Fibroblast of lung (primary cell): Measurements from ENCODE around the gene TMA7B. TPM values are rescaled to one million over a fixed set of nuclear protein-coding genes. Genes with fewer than 3 reads are reported as not detected.

ENCODE experiments used
- DNase-seq, 2 donors: peaks; one replicate each; pipeline versions ENCODE4 v3.0.0 to v3.0.0-alpha.2; 2010; ENCODE audit warnings: low read depth in 2 of 2
- H2AFZ ChIP-seq: 2 replicates; pipeline ENCODE4 v1.5.1; 2012; ENCODE audit warnings: low read length, control low read depth, inconsistent platforms
- H3K27ac ChIP-seq: 2 replicates; pipeline ENCODE4 v1.5.1; 2011; ENCODE audit warnings: low read length, control low read depth; ENCODE audit not compliant: insufficient read depth
- H3K27me3 ChIP-seq: 2 replicates; pipeline ENCODE4 v1.5.1; 2011; ENCODE audit warnings: mild to moderate bottlenecking, low read length; ENCODE audit not compliant: control insufficient read depth, insufficient read depth
- H3K36me3 ChIP-seq: 2 replicates; pipeline ENCODE4 v1.5.1; 2011; ENCODE audit warnings: low read length; ENCODE audit not compliant: control insufficient read depth, insufficient read depth
- H3K4me1 ChIP-seq: 2 replicates; pipeline ENCODE4 v1.5.1; 2011; ENCODE audit warnings: low read length; ENCODE audit not compliant: control insufficient read depth, insufficient read depth; ENCODE audit errors: extremely low read depth
- H3K4me2 ChIP-seq: 2 replicates; pipeline ENCODE4 v1.5.1; 2011; ENCODE audit warnings: low read length, control low read depth; ENCODE audit not compliant: insufficient read depth; ENCODE audit errors: extremely low read depth
- H3K4me3 ChIP-seq, 4 experiments: fragments of 200-600 bp in 1 of 4; sonication (generic) in 1 of 4; replicated peaks in 1 of 4; 2 replicates each; pipeline ENCODE4 v1.5.1; 2011 to 2016; ENCODE audit warnings: low read length in 4 of 4, low read depth in 3 of 4, mild to moderate bottlenecking in 3 of 4, control low read depth in 2 of 4, inconsistent platforms in 1 of 4, mixed read lengths in 1 of 4; ENCODE audit not compliant: insufficient read depth in 1 of 4; ENCODE audit errors: control extremely low read depth in 1 of 4
- H3K79me2 ChIP-seq: 2 replicates; pipeline ENCODE4 v1.5.1; 2012; ENCODE audit warnings: mild to moderate bottlenecking, low read length, inconsistent platforms; ENCODE audit not compliant: control insufficient read depth, insufficient read depth
- H3K9ac ChIP-seq: 2 replicates; pipeline ENCODE4 v1.5.1; 2011; ENCODE audit warnings: mild to moderate bottlenecking, low read length, control low read depth; ENCODE audit not compliant: insufficient read depth
- H3K9me3 ChIP-seq: 2 replicates; pipeline ENCODE4 v1.5.1; 2012; ENCODE audit warnings: low read depth, low read length; ENCODE audit not compliant: control insufficient read depth, insufficient read depth
- H4K20me1 ChIP-seq: 2 replicates; pipeline ENCODE4 v1.5.1; 2011; ENCODE audit warnings: low read length; ENCODE audit not compliant: control insufficient read depth, insufficient read depth; ENCODE audit errors: extremely low read depth
- EZH2 ChIP-seq: IDR thresholded peaks from 2 replicates; pipeline ENCODE4 v1.5.1; 2012; ENCODE audit warnings: low read length, control low read depth, mild to moderate bottlenecking; ENCODE audit errors: missing control alignments
- polyA plus RNA-seq, 2 donors: library from polyadenylated mRNA; depleted of rRNA in 1 of 2; stranded (reverse) in 1 of 2; unstranded in 1 of 2; fragments of >200 nt; gene quantifications; 2 replicates each; pipeline ENCODE4 v1.2.1, GENCODE V29; 2011 to 2012; ENCODE audit warnings: missing spikeins in 1 of 2
- total RNA-seq: library from RNA; depleted of rRNA; stranded (reverse); fragments of >200 nt; gene quantifications from 2 replicates; pipeline ENCODE4 v1.2.1, GENCODE V29; 2014
- TF ChIP-seq, protein P1 (sequence below), 2 donors: IDR thresholded peaks in 1 of 2; conservative IDR thresholded peaks in 1 of 2; 1 replicate in 1 of 2; 2 replicates in 1 of 2; pipeline ENCODE4 v1.5.1; 2011 to 2012; ENCODE audit warnings: low read length in 2 of 2, control low read depth in 1 of 2, inconsistent platforms in 1 of 2, low read depth in 1 of 2, mild to moderate bottlenecking in 1 of 2

Gene TMA7B
- total and polyA plus RNA-seq, 2 donors (not counting 1 experiment from before 2014, with no cell fraction given), result not detected

DNA sequence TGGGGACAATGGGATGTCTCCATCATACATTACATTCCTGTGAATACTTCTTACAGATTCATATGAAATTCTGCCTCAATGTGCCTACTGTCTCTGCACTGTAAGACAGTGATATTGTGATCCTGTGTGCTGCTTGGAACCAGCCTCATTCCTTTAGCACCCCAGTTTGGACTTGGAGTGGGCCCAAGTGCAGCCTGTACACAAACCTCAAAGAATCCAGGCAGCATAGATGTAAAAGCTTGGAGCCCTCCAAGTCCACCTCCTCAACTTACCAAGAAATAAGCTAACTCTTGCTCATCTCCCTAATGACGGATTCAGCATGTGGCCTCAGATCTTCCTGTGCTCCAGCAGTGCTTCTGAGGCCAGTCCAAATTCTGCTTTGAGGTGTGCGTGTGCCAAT lies 34.9 kb upstream of the TMA7B start:
- H3K36me3 ChIP-seq, result no peaks in the 10 kb centered on the region
- DNase-seq, result no peak
- H3K9ac ChIP-seq, result no peak overlapping the region
- TF ChIP-seq, protein P1, sequence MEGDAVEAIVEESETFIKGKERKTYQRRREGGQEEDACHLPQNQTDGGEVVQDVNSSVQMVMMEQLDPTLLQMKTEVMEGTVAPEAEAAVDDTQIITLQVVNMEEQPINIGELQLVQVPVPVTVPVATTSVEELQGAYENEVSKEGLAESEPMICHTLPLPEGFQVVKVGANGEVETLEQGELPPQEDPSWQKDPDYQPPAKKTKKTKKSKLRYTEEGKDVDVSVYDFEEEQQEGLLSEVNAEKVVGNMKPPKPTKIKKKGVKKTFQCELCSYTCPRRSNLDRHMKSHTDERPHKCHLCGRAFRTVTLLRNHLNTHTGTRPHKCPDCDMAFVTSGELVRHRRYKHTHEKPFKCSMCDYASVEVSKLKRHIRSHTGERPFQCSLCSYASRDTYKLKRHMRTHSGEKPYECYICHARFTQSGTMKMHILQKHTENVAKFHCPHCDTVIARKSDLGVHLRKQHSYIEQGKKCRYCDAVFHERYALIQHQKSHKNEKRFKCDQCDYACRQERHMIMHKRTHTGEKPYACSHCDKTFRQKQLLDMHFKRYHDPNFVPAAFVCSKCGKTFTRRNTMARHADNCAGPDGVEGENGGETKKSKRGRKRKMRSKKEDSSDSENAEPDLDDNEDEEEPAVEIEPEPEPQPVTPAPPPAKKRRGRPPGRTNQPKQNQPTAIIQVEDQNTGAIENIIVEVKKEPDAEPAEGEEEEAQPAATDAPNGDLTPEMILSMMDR (conservative IDR thresholded peaks at IDR 0.05 in 1 of 2, IDR thresholded peaks at IDR 0.05 in 1 of 2; ENCODE audit: low read depth in 1 of 2, low read length in 2 of 2), result no peak
- TF ChIP-seq EZH2, result no peak
- no peaks in the 10 kb centered on the region for H3K4me1 ChIP-seq
- H3K27ac ChIP-seq, result no peak overlapping the region
- peaks cover 35% of the 10 kb centered on the region for H3K27me3 ChIP-seq
- no peaks in the 10 kb centered on the region for H3K9me3 ChIP-seq
- no peak overlapping the region for H2AFZ ChIP-seq
- no peak overlapping the region for H3K4me3 ChIP-seq
- H3K79me2 ChIP-seq, result no peaks in the 10 kb centered on the region
- H3K4me2 ChIP-seq, result no peak overlapping the region
- no peaks in the 10 kb centered on the region for H4K20me1 ChIP-seq

DNA sequence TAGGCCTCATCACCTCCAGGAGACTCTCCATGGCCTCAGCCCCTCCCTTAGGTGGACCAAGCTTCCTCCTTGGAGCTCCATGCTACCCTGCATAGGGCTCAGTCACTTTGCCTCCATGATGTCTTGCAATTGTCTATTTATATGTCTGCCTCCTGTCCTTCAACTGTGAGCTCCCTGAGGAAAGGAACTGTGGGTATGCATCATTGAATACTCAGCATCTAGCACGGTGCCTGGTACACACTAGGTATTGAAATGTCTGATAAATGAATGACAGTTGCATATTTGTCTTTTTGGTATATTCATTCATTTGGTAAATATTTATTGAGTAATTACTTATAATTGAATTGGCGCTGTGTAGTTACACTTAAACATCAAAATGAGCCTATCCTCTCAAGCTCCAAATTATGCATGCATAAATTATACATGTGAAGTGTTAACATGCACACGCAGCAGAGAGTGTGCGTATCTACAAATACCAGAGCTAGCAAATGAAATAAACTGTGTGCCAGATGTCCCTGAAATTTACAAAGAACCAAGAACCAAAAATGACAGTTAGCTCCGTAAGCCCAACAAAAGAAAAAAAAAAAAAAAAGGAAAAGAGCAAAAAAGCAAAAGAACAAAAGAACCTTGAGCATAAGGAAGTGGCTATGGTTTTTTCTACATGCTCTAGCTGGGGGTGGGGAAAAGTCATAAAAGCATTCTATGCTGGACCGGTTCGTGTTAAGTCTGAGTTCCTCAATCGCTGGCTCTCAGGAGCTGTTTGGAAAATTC lies 34.1 kb upstream of the TMA7B start:
- Histone ChIP-seq H3K4me2 (no peak overlapping the region), H3K36me3 (no peaks in the 10 kb centered on the region), H3K27ac (no peak overlapping the region), H3K27me3 (peaks cover 35% of the 10 kb centered on the region), H3K4me3 (no peak overlapping the region), H3K4me1 (no peaks in the 10 kb centered on the region), H3K79me2 (no peaks in the 10 kb centered on the region), H4K20me1 (no peaks in the 10 kb centered on the region), H3K9me3 (no peaks in the 10 kb centered on the region), H3K9ac (no peak overlapping the region), H2AFZ (no peak overlapping the region)
- DNase-seq, result no peak
- TF ChIP-seq, protein P1 (conservative IDR thresholded peaks at IDR 0.05 in 1 of 2, IDR thresholded peaks at IDR 0.05 in 1 of 2; ENCODE audit: low read depth in 1 of 2, low read length in 2 of 2), result no peak
- TF ChIP-seq EZH2, result no peak

DNA sequence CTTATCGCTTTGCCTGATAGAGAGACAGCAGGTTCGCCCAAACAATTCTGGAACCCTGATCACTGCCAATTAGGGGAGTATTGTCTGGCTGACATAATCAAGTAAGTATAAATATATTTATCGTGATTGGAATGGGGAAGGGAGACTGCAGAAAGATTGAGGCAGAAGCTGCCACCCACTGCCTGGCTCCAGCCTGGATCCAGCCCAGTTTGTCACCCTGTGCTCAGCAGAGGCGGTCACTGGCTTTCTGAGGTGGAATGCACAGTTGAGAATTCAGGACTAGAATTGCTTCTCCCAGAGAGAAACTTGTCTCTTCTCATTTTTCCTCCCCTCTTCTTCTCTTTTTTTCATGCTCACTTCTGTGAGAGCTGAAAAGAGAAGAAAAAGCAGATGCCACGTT lies 33.4 kb upstream of the TMA7B start:
- Histone ChIP-seq H3K9me3 (no peaks in the 10 kb centered on the region), H3K4me2 (no peak overlapping the region), H3K4me3 (no peak overlapping the region), H3K79me2 (no peaks in the 10 kb centered on the region), H3K27ac (no peak overlapping the region), H3K9ac (no peak overlapping the region), H2AFZ (no peak overlapping the region), H4K20me1 (no peaks in the 10 kb centered on the region), H3K36me3 (no peaks in the 10 kb centered on the region), H3K27me3 (peaks cover 35% of the 10 kb centered on the region), H3K4me1 (no peaks in the 10 kb centered on the region)
- no peak for TF ChIP-seq EZH2
- TF ChIP-seq, protein P1 (conservative IDR thresholded peaks at IDR 0.05 in 1 of 2, IDR thresholded peaks at IDR 0.05 in 1 of 2; ENCODE audit: low read depth in 1 of 2, low read length in 2 of 2), result no peak
- DNase-seq, result no peak
